ENCODE measurements around the gene JAK3.

- TF ChIP-seq CTCF (IDR thresholded peaks at IDR 0.05 in 8 of 11, conservative IDR thresholded peaks at IDR 0.05 in 3 of 11), result no peak
- TF ChIP-seq POLR2AphosphoS5 (IDR thresholded peaks at IDR 0.05), result no peak
Measured at GRCh38 chr19:17877696-17878095, 29.9 kb upstream of the JAK3 start.

Measured in spleen (tissue), 7 donors.